Stomach (tissue), 4 donors: Measurements from ENCODE around the gene C20orf204.

Experiments
- CTCF ChIP-seq, 7 experiments: fragments of 450-650 bp in 4 of 7; fragments of 200-600 bp in 3 of 7; sonication (generic) in 3 of 7; IDR thresholded peaks; one replicate each; pipeline ENCODE4 v1.5.1; 2016 to 2019; ENCODE audit warnings: antibody characterized with exemption in 7 of 7, control low read depth in 2 of 7, mild to moderate bottlenecking in 1 of 7
- EP300 ChIP-seq: sonication (generic); formaldehyde crosslinking; IDR thresholded peaks from one replicate; pipeline ENCODE4 v1.6.1; 2017; ENCODE audit warnings: antibody characterized with exemption
- POLR2A ChIP-seq, 4 donors: fragments of 450-650 bp; IDR thresholded peaks; one replicate each; pipeline ENCODE4 v1.6.1; 2016; ENCODE audit warnings: antibody characterized with exemption in 4 of 4, control low read depth in 2 of 4, mild to moderate bottlenecking in 1 of 4, moderate library complexity in 1 of 4
- POLR2AphosphoS5 ChIP-seq, 3 donors: sonication (generic); formaldehyde crosslinking; IDR thresholded peaks; one replicate each; pipeline ENCODE4 v1.6.1; 2016; ENCODE audit warnings: antibody characterized with exemption in 3 of 3

- TF ChIP-seq CTCF (IDR thresholded peaks at IDR 0.05) (no peak), POLR2A (IDR thresholded peaks at IDR 0.05) (no peak), EP300 (no peak), POLR2AphosphoS5 (IDR thresholded peaks at IDR 0.05) (no peak)
These were observed 31.8 kb downstream of the C20orf204 start for GRCh38 chr20:64067733-64068307.
